Ascending aorta (tissue), 2 donors: ENCODE results near the gene VPS41. TPM values are rescaled to one million over a fixed set of nuclear protein-coding genes. Genes with fewer than 3 reads are reported as not detected.

ENCODE experiments used
- DNase-seq, 2 donors: peaks; one replicate each; pipeline ENCODE4 v3.0.0-alpha.2; 2019; ENCODE audit warnings: low spot score in 2 of 2
- H3K27ac ChIP-seq, 2 donors: fragments of 200-600 bp; sonication (generic); one replicate each; pipeline ENCODE4 v1.5.1; 2016 to 2017; ENCODE audit warnings: mild to moderate bottlenecking in 1 of 2
- H3K27me3 ChIP-seq: fragments of 200-600 bp; sonication (generic); one replicate; pipeline ENCODE4 v1.5.1; 2017
- H3K36me3 ChIP-seq, 2 donors: fragments of 200-600 bp; sonication (generic); one replicate each; pipeline ENCODE4 v1.5.1; 2016
- H3K4me1 ChIP-seq, 2 donors: fragments of 200-600 bp; sonication (generic); one replicate each; pipeline ENCODE4 v1.5.1; 2016 to 2017; ENCODE audit warnings: mild to moderate bottlenecking in 1 of 2
- H3K4me3 ChIP-seq, 2 donors: fragments of 200-600 bp; sonication (generic); one replicate each; pipeline ENCODE4 v1.5.1; 2016 to 2017; ENCODE audit warnings: mild to moderate bottlenecking in 1 of 2
- H3K9me3 ChIP-seq, 2 donors: fragments of 200-600 bp; sonication (generic); one replicate each; pipeline ENCODE4 v1.5.1; 2016
- CTCF ChIP-seq, 3 experiments: fragments of 200-600 bp in 2 of 3; fragments of 450-650 bp in 1 of 3; sonication (generic) in 2 of 3; IDR thresholded peaks; one replicate each; pipeline ENCODE4 v1.5.1; 2016 to 2019; ENCODE audit warnings: antibody characterized with exemption in 3 of 3, mild to moderate bottlenecking in 1 of 3, moderate library complexity in 1 of 3
- intact Hi-C: fragments of 100-400 bp; cut with DNase I; formaldehyde crosslinking; loops from one replicate; pipeline ENCODE4 v1.15.1; 2023
- total RNA-seq: library from RNA; depleted of rRNA; stranded (reverse); fragments of >200 nt; gene quantifications from one replicate; pipeline ENCODE4 v1.1.0, GENCODE V29; 2016

The VPS41 gene
- total RNA-seq, 1 donor from 2014 or later: 13.4 TPM

- intact Hi-C loops: no loop called here
- no peak overlapping the region for H3K27ac ChIP-seq
- DNase-seq: no peak
- no peaks in the 10 kb centered on the region for H3K9me3 ChIP-seq
- no peaks in the 10 kb centered on the region for H3K36me3 ChIP-seq
- no peak overlapping the region for H3K4me3 ChIP-seq
- H3K4me1 ChIP-seq: no peaks in the 10 kb centered on the region
- H3K27me3 ChIP-seq: no peaks in the 10 kb centered on the region
- no peak for TF ChIP-seq CTCF (IDR thresholded peaks at IDR 0.05)
Measured at GRCh38 chr7:38675494-38676106, 233.4 kb downstream of the VPS41 start.

GRCh38 chr7:38674513-38674912, 234.5 kb downstream of the VPS41 start:
- DNase-seq: no peak
- Histone ChIP-seq H3K36me3 (no peaks in the 10 kb centered on the region), H3K9me3 (no peaks in the 10 kb centered on the region), H3K27ac (no peak overlapping the region), H3K4me1 (no peaks in the 10 kb centered on the region), H3K27me3 (no peaks in the 10 kb centered on the region), H3K4me3 (no peak overlapping the region)
- TF ChIP-seq CTCF (IDR thresholded peaks at IDR 0.05): no peak
- intact Hi-C loops: no loop called here

- intact Hi-C loops: no loop called here
- Histone ChIP-seq H3K4me3 (no peak overlapping the region), H3K4me1 (no peaks in the 10 kb centered on the region), H3K9me3 (no peaks in the 10 kb centered on the region), H3K27me3 (no peaks in the 10 kb centered on the region), H3K36me3 (no peaks in the 10 kb centered on the region), H3K27ac (no peak overlapping the region)
- TF ChIP-seq CTCF (IDR thresholded peaks at IDR 0.05): no peak
- no peak for DNase-seq
Measured at GRCh38 chr7:38673795-38674194, 235.2 kb downstream of the VPS41 start.

Other genes starting within 250 kb of the VPS41 start
- gene POU6F2, start 68.7 kb upstream of the VPS41 start, total RNA-seq: not detected